HG03354 (cell line): ENCODE measurements around the gene SH3TC2.

Source experiments
- ATAC-seq: cut with Tn5 transposase; IDR thresholded peaks from one replicate; pipeline ENCODE4 v1.9.1; 2021; ENCODE audit warnings: mild to moderate bottlenecking; ENCODE audit not compliant: unreplicated experiment, poor library complexity, severe bottlenecking

The SH3TC2 gene

DNA sequence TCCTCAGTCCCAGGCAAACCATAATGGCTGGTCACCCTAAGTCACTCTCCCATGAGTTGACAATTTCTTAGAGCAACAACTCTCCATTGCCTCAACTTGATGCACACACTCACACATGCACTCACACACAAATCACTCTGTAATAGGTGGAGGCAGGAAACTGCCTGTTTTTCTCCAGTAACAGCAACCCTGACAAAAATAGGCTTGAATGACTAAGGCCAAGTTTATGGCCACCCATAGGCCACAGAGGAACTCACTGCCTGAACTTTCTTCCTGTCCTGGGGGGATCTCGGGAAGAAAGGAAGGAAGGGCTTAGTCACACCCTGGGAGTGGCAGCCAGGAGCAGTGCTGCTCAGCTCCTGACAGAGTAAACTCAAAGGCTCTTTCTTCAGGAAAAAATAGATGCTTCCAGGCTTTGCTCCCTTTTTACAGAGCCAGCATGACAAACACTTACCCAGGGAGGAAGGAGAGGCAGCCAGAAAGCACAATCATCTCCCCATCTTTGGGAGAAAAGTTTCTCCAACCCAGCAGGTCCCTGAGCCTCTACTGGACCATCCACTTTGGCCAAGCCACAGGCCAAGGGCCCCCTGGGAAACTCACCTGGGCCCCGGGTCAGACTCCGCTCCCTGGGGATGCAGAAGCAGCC is 368 bp downstream of the SH3TC2 start:
- no peak for ATAC-seq

DNA sequence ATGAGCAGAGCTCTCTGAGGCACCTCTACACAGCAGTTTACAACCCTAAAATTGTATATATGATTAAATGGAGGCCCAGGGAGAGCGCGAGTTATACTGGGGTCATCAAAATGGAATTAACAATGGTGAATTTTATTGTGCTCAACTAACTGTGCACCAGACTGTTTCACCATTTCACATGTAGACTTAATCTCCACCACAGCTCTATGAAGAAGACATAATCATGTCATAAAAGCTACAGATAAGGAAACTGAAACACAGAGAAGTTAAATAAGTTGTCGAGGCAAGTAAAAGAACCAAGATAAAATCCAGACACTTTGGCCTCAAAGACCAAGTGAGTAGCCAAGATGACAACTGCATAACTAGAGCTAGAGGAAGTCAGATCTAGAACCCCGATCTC is 1.5 kb downstream of the SH3TC2 start:
- no peak for ATAC-seq

DNA sequence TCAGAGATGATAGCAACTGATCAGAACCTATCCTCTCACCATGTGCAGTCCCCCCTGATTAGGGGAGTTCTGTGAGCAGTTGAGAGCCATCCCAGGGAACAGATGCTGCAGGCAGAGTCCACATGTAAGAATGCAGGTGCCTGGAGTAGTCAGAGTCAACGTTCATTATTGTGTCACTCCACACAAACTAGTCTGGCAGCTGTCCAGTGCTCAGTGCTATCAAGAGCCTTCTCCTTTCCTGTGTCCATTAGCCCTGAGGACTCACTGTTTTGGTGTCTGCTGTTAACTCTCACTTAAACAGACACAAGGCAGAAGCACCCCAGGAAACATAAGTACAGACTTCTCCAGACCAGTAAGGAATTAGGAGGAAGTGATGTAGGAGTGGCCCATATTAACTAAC is 2.5 kb downstream of the SH3TC2 start:
- no peak for ATAC-seq

DNA sequence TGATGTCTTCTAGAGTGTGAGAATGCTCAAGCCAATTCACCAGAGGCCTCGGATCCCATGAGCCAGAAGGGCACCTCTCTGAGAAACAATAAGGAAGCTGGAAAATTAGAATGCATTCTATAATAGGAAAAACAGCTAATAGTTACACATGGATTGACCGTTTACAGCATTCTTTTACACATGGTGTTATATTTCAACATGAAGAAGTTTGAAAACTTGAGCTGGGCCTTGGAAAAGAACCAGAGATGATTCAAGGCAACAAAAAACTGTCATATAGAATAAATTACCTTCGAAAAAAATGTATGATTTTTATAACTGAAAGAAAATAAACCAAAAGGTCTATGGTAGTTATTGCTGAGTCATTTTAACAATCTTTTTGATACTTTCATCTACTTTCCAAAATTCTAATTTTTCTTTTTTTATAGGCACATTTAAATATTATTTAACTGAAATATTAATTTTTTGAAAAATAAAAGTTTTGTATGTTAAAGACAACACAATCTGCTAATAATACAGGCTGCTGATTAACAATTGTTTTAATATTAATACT is 6.2 kb downstream of the SH3TC2 start:
- no peak for ATAC-seq

DNA sequence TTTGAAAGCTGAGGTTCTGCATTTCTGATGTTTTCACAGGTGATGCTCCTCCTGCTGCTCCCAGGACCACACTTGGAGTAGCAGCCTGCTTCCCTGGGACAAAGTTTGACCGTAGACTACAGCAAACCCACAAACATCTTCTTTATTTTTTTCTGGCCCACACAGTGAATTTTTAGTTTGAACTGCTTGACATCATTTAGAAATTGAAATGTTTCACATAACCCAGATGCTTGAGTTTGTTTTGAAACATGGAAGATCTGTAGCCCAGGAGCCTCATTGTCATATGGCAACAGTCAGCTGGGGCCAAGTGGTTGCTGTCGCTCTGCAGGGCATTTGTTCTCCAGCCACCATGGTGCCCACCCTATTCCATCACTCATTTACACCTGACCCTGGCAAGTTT is 8.4 kb downstream of the SH3TC2 start:
- ATAC-seq, result no peak

DNA sequence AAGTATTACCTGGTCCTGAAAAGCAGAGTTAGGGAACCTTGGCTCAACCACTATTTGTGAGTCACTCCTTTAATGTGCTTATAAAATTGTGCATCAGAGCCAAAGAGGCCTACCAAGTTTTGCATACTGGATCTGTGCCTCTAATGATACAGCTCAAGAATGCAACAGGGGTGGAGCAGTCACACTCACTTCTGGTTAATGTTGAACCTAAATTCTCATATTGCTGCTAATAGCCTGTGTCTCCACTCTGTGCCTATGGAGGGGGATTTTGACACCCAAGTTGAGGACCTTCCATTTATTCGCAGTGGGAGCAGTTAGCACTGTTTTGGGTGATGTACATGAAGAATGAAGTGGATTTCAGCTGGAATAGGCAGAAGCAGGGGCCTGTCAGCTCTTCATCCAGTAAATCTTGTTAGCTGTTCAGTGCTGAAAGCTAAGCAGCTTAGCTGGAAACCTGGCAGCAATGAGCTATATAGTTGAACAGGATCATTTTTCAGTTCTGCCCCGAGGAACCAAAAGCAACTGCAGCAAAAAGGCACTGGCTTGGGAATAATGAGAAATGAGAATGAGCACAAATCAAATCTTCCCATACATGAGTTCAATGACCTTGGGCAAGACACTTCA is 9.7 kb downstream of the SH3TC2 start:
- ATAC-seq, result no peak

DNA sequence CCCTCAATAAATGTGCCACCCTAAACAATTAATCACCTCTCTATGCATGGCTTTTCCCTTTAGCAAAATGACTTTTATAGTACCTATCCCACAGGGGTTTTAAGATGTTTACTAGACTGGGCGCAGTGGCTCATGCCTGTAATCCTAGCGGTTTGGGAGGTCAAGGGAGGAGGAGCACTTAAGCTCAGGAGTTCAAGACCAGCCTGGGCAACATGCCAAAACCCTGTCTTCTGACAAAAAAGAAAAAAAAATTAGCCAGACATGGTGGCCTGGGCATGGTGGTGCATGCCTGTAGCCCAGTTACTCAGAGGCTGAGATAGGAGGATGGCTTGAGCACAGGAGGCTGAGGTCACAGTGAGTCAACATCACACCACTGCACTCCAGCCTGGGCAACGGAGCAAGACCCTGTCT is 13.5 kb downstream of the SH3TC2 start:
- no peak for ATAC-seq

DNA sequence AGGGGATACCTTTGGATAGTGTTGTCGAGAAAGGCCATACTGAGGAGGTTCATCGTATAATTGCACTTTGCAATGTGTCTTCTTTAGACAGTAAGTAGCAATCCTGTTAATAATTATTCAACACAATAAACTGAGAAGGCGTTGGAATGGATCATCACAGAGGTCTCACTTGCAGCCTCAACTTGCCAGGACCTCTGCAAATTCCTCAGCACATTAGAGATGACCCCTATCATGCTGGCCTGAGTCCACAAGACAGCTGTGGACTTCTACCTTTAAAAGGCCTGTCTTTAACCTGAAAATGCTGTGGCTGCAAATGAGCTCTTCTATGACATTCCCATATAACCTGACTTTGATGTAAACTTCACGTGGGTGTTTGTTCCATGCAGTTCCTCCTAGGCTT is 14.1 kb downstream of the SH3TC2 start:
- no peak for ATAC-seq

DNA sequence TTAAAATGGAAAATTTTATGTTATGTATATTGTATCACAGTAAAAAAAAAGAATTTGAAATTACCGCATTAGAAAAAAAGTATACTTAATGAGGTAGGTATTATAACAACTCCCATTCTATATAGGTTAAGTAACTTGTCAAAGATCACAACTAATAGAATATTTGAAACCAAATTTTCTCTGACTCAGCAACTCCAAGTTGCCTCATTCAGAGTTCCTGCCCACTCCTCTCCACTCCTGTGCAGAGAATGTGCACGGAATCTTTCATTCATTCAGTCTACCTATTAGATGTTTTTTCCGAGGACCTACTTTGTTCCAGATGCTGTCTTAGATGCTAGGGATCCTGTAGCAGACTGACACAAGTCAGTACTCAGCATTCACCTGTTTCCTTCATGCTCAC is 15.4 kb downstream of the SH3TC2 start:
- ATAC-seq, result no peak

DNA sequence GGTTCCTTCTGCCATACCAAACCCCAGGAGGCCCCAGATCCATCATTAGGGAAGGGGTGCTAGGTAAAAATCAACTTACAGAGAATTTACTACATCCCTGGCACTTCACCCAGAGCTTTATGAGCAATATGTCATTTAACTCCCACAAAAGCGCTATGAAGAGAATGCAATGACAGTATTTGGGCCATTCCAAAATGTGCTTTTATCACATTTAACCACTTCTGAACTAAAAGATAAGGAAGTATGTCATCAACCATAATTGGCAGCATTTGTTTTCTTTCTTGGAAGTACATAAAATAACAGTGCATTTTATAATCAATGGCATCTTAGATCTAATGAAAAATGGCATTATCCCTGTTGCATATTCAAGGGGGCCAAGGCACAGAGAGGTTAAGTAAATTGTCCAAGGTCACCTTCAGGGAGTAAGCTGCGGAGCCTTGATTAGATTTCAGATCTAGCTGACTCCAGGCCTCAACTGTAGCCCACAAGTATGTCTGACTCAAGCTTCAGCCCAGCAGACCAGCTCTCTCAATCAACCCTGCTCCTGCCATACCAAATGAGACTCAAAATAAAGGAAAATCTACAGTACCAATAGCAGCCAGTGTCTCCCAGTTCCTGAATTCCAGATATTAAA is 16.5 kb downstream of the SH3TC2 start:
- ATAC-seq, result no peak

DNA sequence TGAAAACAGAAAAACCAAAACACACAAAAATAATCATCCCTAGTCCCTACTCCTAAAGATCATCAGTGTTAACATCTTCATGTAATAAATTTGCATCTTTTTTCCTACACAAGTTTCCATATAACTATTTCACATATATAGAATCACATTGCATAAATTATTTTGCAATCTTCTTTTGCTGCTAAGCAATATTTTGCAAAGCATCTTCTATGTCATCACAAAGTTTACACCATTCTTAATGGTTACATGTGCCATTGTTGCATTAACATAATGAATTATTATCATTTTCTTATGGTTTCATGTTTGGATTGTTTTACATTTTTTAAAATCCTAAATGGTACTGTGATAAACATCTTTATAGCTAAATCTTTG is 17.8 kb downstream of the SH3TC2 start:
- no peak for ATAC-seq

DNA sequence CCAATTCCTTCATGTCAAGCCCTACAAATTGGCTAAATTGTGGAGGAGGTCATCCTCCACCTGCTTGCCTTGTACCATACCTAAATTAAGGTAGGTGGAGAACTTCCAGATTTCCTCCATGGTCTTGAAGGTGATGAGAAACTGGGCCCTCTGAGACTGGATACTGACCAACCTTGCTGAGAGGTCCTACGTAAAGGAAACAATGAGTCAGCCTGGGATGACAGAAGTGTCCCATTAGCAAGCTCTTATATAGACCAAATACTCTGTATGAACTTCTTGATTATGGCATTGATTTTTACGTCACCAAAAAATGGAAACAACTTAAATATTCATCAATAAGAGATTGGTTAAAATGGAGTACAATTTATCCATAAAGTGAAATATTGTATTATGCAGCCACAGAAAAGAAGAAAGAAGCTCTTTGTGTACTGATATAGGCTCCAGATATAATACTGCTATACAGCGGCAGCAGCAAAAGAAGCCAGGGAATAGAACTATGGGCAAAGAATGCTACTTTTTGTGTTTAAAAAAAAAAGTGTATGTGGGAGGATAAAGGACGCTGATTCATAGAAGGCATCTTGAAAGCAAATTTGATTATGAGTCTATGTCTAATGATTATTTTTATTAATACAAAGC is 18.3 kb downstream of the SH3TC2 start:
- no peak for ATAC-seq

DNA sequence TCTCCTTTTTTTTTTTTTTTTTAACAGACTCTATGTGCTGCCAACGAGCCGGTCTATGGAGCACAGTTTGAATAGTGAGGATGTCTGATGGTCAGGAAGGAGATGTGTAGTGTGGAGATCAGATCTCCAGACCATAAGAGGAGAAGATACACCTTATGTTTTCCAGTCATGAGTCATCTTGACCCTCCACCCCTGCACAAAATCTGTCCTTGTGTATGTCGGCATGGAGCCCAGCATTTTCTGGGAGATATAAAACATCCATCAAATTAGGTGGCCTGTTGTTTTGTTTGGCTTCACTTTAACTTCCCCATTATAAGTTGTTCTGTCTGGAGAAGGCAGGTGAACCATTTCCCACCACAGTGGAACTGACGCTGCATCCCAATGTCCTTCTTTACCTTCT is 19.2 kb downstream of the SH3TC2 start:
- no peak for ATAC-seq

DNA sequence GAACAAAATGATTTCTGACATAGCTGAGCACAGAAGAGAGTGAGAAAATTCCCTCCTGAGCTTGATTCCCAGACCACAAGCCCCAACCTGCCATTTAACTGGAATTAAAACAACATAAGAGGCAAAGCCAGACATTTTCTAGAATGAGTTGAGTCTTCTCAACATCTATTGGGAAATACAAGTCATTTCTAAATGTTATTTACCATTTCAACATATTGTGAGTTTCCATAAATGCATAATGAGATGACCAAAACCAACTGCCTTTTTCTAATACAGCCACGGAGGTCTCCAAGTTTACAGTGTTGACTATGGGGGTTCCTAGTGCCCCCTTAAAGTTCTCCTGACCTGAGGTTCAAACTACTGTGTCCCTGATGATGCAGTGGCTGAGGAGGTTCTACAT is 20.0 kb downstream of the SH3TC2 start:
- ATAC-seq, result no peak

DNA sequence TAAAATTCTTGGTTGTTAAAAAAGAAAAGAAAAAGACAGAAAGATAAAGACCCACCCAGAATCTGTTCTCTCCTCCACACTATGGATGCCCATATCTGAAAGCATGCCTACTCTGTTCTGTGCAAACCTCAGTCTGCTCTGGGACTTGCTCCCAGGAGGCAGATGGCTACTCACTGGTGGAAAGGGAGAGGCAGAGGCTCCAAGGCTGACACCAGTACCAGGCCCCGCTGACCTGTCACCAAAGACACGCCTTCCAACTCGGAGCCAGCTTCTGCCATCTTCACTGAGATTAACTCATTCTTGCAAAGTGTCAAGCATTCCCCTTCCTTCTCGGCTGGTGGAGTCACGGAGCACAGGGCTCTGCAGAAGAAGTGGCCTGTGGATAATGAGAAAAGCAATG is 21.6 kb downstream of the SH3TC2 start:
- ATAC-seq, result no peak

DNA sequence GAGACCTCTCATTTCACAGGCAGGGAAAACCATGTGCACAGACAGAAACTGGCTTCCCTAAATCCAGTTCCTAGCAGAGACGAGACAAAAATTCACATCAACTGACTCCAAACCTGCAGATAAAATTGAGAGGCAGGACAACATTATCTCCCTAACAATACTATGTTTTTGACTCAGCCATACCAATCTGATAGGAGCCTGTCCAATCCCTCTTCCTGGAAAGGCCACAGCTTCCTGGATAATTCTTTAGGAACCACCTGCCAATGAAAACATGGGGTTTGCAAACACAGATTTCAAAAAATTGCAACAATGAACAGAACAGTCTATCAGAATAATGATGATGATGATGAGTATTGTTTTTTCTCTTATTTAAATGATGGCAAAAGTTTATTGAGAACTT is 22.4 kb downstream of the SH3TC2 start:
- ATAC-seq, result no peak

DNA sequence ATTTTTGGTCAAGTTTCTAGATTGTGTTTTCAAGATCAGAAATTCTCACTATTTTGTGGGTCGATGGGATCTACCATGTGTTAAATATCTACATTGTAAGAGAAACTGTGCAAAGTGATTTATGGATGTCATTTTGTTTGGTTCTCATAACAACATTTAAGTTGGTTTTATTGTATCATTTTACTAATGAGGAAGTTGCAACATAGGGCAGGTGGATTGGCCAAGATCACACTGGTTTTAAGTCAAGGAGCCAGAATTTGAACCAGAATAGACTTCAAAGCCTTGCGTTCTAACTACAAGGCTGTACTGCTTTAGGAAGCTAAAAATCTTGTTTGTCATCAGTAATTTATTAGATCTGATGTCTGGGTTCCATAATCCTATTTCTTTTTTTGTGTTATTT is 23.4 kb downstream of the SH3TC2 start:
- ATAC-seq, result no peak

DNA sequence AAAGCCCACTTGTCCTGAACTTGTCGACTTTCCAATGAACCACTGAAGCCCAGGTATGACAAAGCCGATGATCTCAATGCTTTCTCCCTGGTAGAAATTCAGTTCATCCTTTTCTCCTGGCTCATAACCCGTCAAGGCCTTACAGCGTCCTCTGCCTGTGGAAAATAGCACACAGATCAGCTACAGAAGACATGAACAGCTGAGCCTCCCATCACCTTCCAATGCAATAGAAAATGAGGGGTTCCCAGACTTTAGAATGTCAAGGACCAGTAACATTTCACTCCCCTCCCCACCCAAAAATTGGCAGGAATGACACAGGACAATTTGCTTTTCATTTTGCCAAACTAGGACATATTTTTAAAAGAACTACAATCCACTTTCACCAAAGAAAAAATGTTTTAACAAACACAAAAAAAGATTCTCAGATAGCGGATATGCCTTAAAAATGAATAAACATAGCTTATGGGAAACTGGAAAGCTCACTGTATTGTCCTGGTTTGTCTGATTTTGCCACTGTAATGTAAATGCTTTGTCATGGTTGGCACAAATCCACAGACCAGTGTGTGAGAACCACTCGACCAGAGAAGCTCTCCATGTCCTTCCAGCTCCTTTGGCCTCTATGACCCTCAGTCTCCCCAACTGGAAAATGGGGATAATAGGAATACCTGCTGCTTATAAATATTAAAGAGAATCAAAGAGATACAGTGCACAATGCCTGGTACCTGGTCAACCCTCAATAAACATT is 24.4 kb downstream of the SH3TC2 start:
- no peak for ATAC-seq

DNA sequence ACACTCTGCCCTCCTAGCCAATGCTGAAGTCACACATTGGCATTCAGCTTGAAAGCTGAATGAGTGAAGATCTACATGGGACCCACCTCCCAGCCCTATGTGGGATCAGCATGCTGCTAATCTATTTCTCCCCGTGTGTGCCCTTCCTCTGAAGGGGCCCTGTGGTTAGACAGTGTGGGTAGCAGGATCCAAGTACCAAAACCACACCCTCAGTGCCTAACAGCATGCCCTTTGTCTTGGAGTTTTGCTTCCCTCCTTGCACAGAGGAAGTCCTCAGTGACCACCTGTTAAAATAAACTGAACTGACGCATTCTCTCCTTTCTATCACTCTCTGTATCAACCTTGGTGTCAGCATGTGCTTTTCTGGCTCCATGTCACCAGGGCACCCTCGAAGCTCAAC is 25.0 kb downstream of the SH3TC2 start:
- no peak for ATAC-seq

DNA sequence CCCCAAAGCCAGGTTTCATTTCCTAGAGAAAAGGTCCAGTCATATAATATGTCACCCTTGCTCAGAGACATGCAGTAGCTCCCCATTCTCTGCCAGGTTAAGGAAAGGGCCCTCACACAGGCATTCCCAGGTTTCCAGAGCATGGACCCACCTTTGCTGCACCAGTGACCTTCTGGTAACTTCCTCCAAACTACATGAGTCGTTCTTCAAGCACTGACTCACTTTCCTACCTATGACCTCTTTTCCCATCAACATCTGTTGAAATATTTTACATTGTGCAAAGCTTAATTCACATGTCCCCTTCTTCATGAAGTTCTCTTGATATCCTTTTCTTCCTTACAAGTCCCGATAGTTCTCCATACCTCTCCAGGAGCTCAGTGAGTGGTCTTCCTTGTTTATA is 25.9 kb downstream of the SH3TC2 start:
- ATAC-seq, result no peak
